ENCODE data around the gene CNIH1.
"Not testable (repeated sequence)": the region's sequence is repeated elsewhere in the genome, so short reads cannot be mapped to it uniquely, and the experiment has no call there.

CNIH1 gene

GRCh38 chr14:54427871-54428270, 13.3 kb downstream of the CNIH1 start:
- DNase-seq (ENCODE audit: low read depth), result no peak

GRCh38 chr14:54425537-54426274, 15.5 kb downstream of the CNIH1 start:
- DNase-seq (ENCODE audit: low read depth), result no peak

GRCh38 chr14:54425068-54425467, 16.1 kb downstream of the CNIH1 start:
- no peak for DNase-seq (ENCODE audit: low read depth)

- no peak for DNase-seq (ENCODE audit: low read depth)
These were observed 16.7 kb downstream of the CNIH1 start for GRCh38 chr14:54424479-54424901.

GRCh38 chr14:54423991-54424390, 17.2 kb downstream of the CNIH1 start:
- no peak for DNase-seq (ENCODE audit: low read depth)

- DNase-seq (ENCODE audit: low read depth), result no peak
These were observed 20.6 kb downstream of the CNIH1 start for GRCh38 chr14:54420478-54421142.

- DNase-seq (ENCODE audit: low read depth), result no peak
These were observed 29.8 kb downstream of the CNIH1 start for GRCh38 chr14:54411371-54411770.

- DNase-seq (ENCODE audit: low read depth), result no peak
These were observed 31.0 kb downstream of the CNIH1 start for GRCh38 chr14:54410215-54410614.

- not testable (repeated sequence) for DNase-seq (ENCODE audit: low read depth)
These were observed 37.7 kb downstream of the CNIH1 start for GRCh38 chr14:54403401-54404005.

GRCh38 chr14:54399560-54399959, 41.6 kb downstream of the CNIH1 start:
- no peak for DNase-seq (ENCODE audit: low read depth)

- peak; percentile 94 for DNase-seq (ENCODE audit: low read depth)
These were observed 44.5 kb downstream of the CNIH1 start, which contains the start of gene CDKN3 for GRCh38 chr14:54396493-54397335. CDKN3 (plus strand) TSS chr14:54397007; CDS start chr14:54397069, 62 bp downstream.

GRCh38 chr14:54396183-54396492, 45.0 kb downstream of the CNIH1 start:
- no peak for DNase-seq (ENCODE audit: low read depth)

GRCh38 chr14:54395716-54396115, 45.5 kb downstream of the CNIH1 start:
- DNase-seq (ENCODE audit: low read depth), result no peak

- DNase-seq (ENCODE audit: low read depth), result no peak
These were observed 45.9 kb downstream of the CNIH1 start for GRCh38 chr14:54395284-54395683.

GRCh38 chr14:54394596-54394995, 46.6 kb downstream of the CNIH1 start:
- DNase-seq (ENCODE audit: low read depth), result no peak

GRCh38 chr14:54392986-54393884, 47.9 kb downstream of the CNIH1 start:
- DNase-seq (ENCODE audit: low read depth), result not testable (repeated sequence)

- DNase-seq (ENCODE audit: low read depth), result no peak
These were observed 48.9 kb downstream of the CNIH1 start for GRCh38 chr14:54392131-54392859.

GRCh38 chr14:54387328-54387727, 53.8 kb downstream of the CNIH1 start:
- DNase-seq (ENCODE audit: low read depth), result no peak

GRCh38 chr14:54385556-54385955, 55.6 kb downstream of the CNIH1 start:
- no peak for DNase-seq (ENCODE audit: low read depth)

- DNase-seq (ENCODE audit: low read depth), result no peak
These were observed 57.3 kb downstream of the CNIH1 start for GRCh38 chr14:54383835-54384234.

GRCh38 chr14:54381821-54382220, 59.4 kb downstream of the CNIH1 start:
- DNase-seq (ENCODE audit: low read depth), result no peak
